Stimulated activated CD4-positive, alpha-beta T cell treated with anti-CD3 and anti-CD28 coated beads, Interleukin-2, amount 100 ng/mL, for 4 hours (primary cell): Measurements from ENCODE around the gene PUS7L.
"Not testable (repeated sequence)": the region's sequence is repeated elsewhere in the genome, so short reads cannot be mapped to it uniquely, and the experiment has no call there.

Experiments used
- DNase-seq: peaks from one replicate; pipeline ENCODE4 v3.0.0-alpha.2; 2020; ENCODE audit warnings: low read depth

The PUS7L gene

GRCh38 chr12:43750814-43751213, 7.8 kb downstream of the PUS7L start:
- DNase-seq, result no peak

DNA sequence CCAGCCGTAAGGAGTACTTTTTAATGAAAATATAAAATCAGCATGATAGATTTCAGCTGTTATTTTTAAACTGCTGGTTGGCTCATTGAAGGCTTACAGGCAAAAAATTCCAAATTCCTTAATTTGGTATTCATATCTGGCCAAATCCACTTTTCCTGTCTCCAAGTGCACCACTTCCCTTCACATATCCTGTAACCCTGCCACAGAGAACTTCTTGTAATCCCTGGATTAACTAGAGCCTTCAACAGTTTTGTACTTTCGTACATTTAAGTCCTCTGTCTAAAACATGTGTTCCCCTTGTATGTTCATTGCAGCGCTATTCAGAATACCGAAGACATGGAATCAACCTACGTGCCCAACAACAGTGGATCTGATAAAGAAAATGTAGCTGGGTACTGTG, 9.6 kb downstream of the PUS7L start:
- DNase-seq, result no peak

DNA sequence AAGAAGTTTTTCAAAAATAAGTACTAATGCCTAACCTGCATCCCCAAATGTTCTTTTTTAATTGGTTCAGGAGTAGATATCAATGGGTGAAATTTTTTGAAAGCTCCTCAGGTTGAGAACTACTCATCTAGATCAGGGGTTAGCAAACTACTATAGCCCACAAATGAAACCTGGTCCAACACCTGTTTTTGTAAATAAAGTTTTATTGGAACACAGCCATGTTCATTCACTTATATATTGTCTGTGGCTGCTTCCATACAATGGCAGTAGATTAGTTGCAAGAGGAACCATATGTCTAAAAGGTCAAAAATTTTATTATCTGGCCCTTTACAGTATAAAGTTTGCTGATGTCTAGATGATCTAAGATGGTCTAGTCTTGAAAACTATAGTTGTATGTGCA, 13.8 kb downstream of the PUS7L start:
- no peak for DNase-seq

DNA sequence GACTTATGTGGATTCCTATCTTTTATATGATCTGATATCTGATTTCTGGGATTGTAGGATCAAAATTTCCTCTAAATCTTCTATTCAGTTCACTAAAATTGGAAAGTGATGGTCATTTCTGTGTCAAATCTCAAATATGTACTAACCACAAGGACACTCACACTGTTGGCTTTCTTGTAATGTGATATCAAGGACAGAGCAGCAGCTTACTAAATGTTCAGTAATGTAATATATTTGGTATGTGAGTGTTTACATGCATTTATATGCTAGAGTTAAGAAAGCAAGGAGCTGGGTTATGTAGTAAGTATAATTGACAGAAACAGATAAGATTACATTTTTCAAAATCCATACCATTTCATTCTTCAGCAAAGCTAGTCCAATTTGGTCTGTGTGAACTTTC, 16.5 kb downstream of the PUS7L start:
- DNase-seq, result no peak

- no peak for DNase-seq
Observed at GRCh38 chr12:43740511-43741100, 18.0 kb downstream of the PUS7L start.

DNA sequence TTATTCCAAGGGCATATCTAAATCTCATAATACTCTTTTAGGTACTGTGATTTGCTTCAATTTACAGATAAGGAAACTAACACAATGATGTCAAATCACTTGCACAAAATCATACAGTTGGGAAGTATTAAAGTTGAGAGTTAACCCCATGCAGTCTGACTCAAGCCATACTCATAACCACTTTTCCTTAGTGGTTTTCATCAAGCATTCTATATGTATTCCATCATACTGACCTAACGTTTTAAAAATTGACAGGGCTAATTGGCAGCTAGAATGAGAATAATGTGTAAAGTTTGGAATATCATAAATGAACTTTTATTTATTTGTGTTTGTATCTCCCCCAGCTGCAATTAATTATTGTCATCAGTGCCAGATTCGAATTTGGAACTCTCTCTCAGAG, 20.9 kb downstream of the PUS7L start:
- DNase-seq, result no peak

- DNase-seq, result no peak
Observed at GRCh38 chr12:43736927-43737440, 21.6 kb downstream of the PUS7L start.

- DNase-seq, result no peak
Observed at GRCh38 chr12:43733687-43734086, 24.9 kb downstream of the PUS7L start.

GRCh38 chr12:43730283-43730682, 28.3 kb downstream of the PUS7L start:
- DNase-seq, result no peak

DNA sequence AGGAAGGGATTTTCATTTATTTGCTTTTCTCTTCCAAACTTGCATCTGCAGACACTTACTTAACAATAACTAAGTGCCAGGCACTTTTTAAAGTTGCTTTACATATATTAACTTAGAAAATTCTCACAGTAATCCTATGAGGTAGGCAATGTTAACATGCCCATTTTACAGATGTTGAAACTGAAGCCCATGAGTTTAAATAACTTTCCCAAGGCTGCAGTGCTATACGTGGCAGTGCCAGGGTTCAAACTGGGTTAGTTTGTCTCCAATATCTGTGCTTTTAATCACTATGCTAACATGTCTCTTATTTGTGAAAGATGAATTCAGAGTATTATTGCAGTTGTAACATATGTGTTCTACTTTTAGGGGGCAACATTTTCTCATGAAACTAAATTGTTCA, 29.9 kb downstream of the PUS7L start:
- no peak for DNase-seq

- no peak for DNase-seq
Observed at GRCh38 chr12:43728117-43728516, 30.5 kb downstream of the PUS7L start.

- no peak for DNase-seq
Observed at GRCh38 chr12:43723134-43723533, 35.5 kb downstream of the PUS7L start.

GRCh38 chr12:43722621-43723020, 36.0 kb downstream of the PUS7L start:
- DNase-seq, result no peak

GRCh38 chr12:43711348-43711747, 47.2 kb downstream of the PUS7L start:
- no peak for DNase-seq

GRCh38 chr12:43703772-43704171, 54.8 kb downstream of the PUS7L start:
- DNase-seq, result not testable (repeated sequence)

DNA sequence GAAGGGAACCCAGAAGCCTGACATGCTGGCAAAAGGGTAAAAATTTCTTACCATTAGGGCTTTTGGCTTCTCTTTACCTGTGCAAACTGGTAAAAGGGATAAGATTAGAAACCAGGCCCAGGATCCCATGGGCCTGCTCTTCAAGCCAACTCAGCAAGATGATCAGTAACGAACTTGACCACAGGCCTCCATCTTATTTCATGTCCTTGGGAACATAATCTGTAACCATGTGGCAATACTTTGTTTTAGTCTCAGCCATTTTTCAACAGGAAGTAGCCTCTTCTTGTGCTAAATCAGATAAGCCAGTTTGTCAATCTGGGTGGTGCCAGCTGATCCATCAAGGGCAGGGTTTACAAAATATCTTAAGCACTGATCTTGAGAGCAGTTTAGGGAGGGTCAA, 57.4 kb downstream of the PUS7L start:
- not testable (repeated sequence) for DNase-seq

- DNase-seq, result no peak
Observed at GRCh38 chr12:43696154-43696553, 62.4 kb downstream of the PUS7L start.

GRCh38 chr12:43694879-43695278, 63.7 kb downstream of the PUS7L start:
- no peak for DNase-seq

DNA sequence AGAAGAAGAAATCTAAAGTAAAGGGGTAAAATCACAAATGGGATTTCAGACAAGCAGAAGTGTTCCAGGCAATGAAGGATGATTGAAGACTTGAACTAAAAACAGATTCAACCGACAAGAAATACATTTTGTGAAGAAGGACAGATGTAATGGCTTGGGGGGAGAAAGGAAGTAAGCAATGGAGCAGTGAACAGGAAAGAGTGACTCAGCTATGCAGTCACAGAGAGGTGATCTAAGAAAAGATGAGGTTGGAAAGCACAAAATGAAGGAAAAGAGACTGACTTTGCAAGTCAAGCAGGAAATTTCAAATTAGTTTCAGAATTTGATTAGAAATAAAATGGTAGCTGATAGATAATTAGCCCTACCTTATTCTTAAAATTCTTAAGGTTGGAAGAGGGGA, 66.5 kb downstream of the PUS7L start:
- no peak for DNase-seq

- DNase-seq, result not testable (repeated sequence)
Observed at GRCh38 chr12:43685491-43685890, 73.1 kb downstream of the PUS7L start.

DNA sequence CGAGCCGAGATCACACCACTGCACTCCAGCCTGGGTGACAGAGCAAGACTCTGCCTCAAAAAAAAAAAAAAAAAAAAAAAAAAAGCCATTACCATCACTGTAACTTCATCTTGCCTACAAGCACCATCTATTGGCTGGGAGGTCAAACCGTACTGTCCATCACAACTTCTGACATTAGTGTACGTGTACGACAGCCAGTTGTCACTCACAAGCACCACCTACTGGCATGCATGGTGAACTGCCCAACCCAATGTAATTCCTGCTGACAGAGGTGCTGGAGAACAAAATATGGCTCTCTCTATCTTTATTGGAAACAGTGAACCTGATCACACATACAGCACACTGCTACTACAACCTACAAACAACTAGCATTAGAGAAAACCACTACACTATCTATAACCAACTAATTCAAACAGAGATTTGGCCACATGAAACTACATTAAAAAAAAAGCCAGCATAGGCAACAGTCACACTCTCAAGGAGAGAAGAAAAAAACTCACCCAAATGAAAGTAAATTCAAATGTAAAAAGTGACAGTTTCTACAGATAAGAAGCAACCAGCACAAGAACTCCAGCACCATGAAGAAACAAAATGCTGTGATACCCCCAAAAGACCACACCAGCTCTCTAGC, 82.3 kb downstream of the PUS7L start:
- no peak for DNase-seq

DNA sequence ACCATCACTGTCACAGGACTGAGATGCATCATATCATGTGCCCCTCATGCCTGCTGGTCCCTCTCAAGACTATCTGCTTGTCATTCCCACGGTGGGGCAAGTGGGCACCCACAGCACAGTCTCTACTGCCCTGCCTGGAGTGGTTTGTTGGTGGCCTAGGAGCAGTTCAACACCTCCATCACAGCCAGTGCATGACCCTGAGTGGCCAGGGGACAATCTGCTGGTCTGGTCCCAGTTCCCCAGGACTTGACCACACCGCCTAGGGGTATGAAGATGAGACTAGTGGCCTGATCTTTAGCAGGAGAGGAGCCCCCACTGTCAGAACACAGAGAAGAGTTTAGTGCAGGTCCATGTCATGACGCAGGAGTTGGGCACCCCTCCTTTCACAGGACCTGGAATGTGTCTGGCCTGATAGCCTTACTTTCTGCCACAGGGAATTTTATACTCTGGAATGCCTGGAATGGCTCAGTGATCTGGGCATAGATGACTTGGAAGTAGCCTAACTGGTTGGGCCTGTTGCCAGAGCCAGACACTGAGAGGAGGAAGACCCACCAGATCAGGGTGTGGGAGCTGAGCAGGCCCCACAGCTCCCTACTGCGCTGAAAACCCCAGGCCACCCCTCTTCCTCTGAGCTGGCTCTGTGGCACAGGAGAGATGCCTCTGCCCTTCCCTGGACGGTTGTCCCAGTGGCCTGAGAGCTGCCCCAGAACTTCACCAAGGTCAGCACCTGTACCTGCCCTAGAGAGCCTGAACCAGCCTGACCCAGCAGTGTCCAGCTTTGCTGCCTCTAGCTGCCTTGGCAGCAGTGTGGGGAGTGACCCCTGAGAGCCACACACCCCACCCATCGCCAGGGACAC, 83.3 kb downstream of the PUS7L start:
- DNase-seq, result no peak

DNA sequence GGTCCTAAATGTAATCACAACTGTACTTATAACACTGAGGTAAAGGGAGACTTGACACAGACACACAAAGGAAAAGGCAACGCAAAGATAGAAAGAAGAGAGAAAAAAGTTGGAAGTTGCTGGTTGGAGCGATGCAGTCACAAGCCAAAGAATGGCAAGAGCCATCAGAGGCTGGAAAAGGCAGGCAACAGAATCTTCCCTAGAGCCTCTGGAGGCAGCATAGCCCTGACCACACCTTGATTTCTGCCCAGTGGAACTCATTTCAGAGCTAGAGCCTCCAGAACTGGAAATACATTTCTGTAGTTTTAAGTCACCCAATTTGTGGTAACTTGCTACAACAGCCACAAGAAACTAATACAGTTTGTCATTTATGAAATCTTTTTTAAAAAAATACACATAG, 89.2 kb downstream of the PUS7L start:
- DNase-seq, result no peak
